Measurements from ENCODE around the gene JAK1. TPM values are rescaled to one million over a fixed set of nuclear protein-coding genes. Genes with fewer than 3 reads are reported as not detected.

JAK1 gene
- total and polyA plus RNA-seq, 9 of the 15 experiments (the other 6 are each of a cell fraction or from before 2014, with no cell fraction given): 9.7 to 44.1 (median 42.5) TPM

- TF ChIP-seq CREB1 (IDR thresholded peaks at IDR 0.05) (no peak; the same call in 1 of the 2 replicates), CREB1 (CRISPR knock-in tag; IDR thresholded peaks at IDR 0.05) (0 out of 2 replicates have a peak, but pooled peaks have one; percentile 14), BACH1 (tag; IDR thresholded peaks at IDR 0.05) (0 out of 2 replicates have a peak, but pooled peaks have one; percentile 39), ZNF696 (CRISPR knock-in tag; conservative IDR thresholded peaks at IDR 0.05) (no peak), NFIC (IDR thresholded peaks at IDR 0.05) (0 out of 2 replicates have a peak, but pooled peaks have one; percentile 20), DPF2 (IDR thresholded peaks at IDR 0.05) (peak; percentile 93), COPS2 (conservative IDR thresholded peaks at IDR 0.05) (no peak), ZNF586 (CRISPR knock-in tag; conservative IDR thresholded peaks at IDR 0.05) (no peak), ZNF239 (CRISPR knock-in tag; IDR thresholded peaks at IDR 0.05) (no peak), ZNF282 (CRISPR knock-in tag; IDR thresholded peaks at IDR 0.05) (no peak), TAL1 (IDR thresholded peaks at IDR 0.05) (peak; percentile 76), NBN (IDR thresholded peaks at IDR 0.05; ENCODE audit: low read depth) (peak; percentile 43; the same call in 1 of the 2 replicates), ZBTB5 (IDR thresholded peaks at IDR 0.05) (no peak), FOXM1 (IDR thresholded peaks at IDR 0.05; ENCODE audit: low read depth) (peak; percentile 59; the same call in 1 of the 2 replicates), FOXM1 (CRISPR knock-in tag; IDR thresholded peaks at IDR 0.05; ENCODE audit: low read depth) (no peak), ZKSCAN1 (IDR thresholded peaks at IDR 0.05; ENCODE audit: low read depth, low read length) (0 out of 2 replicates have a peak, but pooled peaks have one; percentile 20), PHF8 (IDR thresholded peaks at IDR 0.05; ENCODE audit: borderline replicate concordance, low read length) (no peak), GATAD2A (IDR thresholded peaks at IDR 0.05) (peak; percentile 83), EZH2 (IDR thresholded peaks at IDR 0.05; ENCODE audit: borderline replicate concordance, low read depth, low read length) (no peak), RREB1 (CRISPR knock-in tag; IDR thresholded peaks at IDR 0.05) (no peak), ZNF717 (CRISPR knock-in tag; IDR thresholded peaks at IDR 0.05) (no peak), THRAP3 (IDR thresholded peaks at IDR 0.05; ENCODE audit: borderline replicate concordance) (no peak), JUND (IDR thresholded peaks at IDR 0.05; ENCODE audit: borderline replicate concordance, low read depth, low read length) (peak; percentile 98), JUND (tag; IDR thresholded peaks at IDR 0.05; ENCODE audit: borderline replicate concordance, low read depth, low read length) (peak; percentile 97)
These were observed 68.1 kb downstream of the JAK1 start (continued) for GRCh38 chr1:64898107-64898861.

All from K562 (cell line).